IPS-18a (cell line): ENCODE measurements around the gene ARAP2.
A peak's percentile ranks its signal among the peaks of the same experiment; 100 is the strongest.

Source experiments
- H3K27ac ChIP-seq: one replicate; pipeline ENCODE4 v1.5.1; 2013; ENCODE audit warnings: low read length
- H3K27me3 ChIP-seq: one replicate; pipeline ENCODE4 v1.6.1; 2013; ENCODE audit warnings: mild to moderate bottlenecking, low read length; ENCODE audit not compliant: control insufficient read depth, insufficient read depth
- H3K36me3 ChIP-seq: one replicate; pipeline ENCODE4 v1.6.1; 2013; ENCODE audit warnings: low read depth, low read length; ENCODE audit not compliant: control insufficient read depth
- H3K4me1 ChIP-seq: one replicate; pipeline ENCODE4 v1.6.1; 2013; ENCODE audit warnings: low read depth, low read length; ENCODE audit not compliant: control insufficient read depth
- H3K4me3 ChIP-seq: one replicate; pipeline ENCODE4 v1.5.1; 2013; ENCODE audit warnings: low read length
- H3K9ac ChIP-seq: one replicate; pipeline ENCODE4 v1.6.1; 2013; ENCODE audit warnings: mild to moderate bottlenecking, low read length, moderate library complexity
- H3K9me3 ChIP-seq: one replicate; pipeline ENCODE4 v1.6.1; 2013; ENCODE audit warnings: low read depth, low read length; ENCODE audit not compliant: control insufficient read depth

The ARAP2 gene

DNA sequence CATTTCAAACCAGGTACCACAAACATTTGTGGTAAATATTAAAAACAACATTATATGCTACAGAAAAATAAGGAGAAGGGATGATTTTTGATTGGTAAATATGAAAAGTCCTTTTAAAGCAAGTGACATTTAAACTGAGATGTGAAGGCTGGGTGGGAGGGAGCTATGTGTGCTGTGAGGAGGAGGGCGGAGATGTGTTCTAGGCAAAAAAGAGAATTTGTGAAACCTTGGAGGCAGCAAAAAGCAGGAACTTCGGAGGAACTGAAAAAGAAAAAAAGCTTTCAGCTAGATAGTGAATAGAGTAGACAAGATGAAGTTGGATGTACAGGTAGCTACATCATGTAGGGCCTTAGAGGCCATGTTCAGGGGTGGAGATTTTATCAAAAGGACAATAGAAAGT is 10.1 kb upstream of the ARAP2 start:
- H3K9me3 ChIP-seq = no peaks in the 10 kb centered on the region
- no peak overlapping the region for H3K27ac ChIP-seq
- H3K36me3 ChIP-seq = no peaks in the 10 kb centered on the region
- no peaks in the 10 kb centered on the region for H3K27me3 ChIP-seq
- no peak overlapping the region for H3K4me3 ChIP-seq
- H3K9ac ChIP-seq = no peak overlapping the region
- H3K4me1 ChIP-seq = peaks cover 6% of the 10 kb centered on the region

DNA sequence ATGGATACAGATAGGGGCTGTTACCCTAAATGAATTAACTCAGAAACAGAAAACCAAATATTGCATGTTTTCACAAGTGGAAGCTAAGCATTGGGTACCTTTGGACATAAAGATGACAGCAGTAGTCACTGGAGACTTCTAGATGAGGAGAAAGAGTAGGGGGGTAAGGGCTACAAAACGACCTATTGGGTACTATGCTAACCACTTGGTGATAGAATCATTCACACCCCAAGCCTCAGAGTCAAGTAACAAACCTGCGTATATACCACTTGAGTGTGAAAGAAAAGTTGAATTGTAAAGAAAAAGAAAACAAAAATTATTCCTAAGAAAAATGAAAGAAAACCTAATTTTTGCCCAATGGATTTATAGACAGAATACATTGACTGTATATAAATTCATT is 7.7 kb upstream of the ARAP2 start:
- Histone ChIP-seq H3K27ac (no peak overlapping the region), H3K36me3 (no peaks in the 10 kb centered on the region), H3K9ac (no peak overlapping the region), H3K4me3 (no peak overlapping the region), H3K4me1 (peaks cover 6% of the 10 kb centered on the region), H3K9me3 (no peaks in the 10 kb centered on the region), H3K27me3 (no peaks in the 10 kb centered on the region)

DNA sequence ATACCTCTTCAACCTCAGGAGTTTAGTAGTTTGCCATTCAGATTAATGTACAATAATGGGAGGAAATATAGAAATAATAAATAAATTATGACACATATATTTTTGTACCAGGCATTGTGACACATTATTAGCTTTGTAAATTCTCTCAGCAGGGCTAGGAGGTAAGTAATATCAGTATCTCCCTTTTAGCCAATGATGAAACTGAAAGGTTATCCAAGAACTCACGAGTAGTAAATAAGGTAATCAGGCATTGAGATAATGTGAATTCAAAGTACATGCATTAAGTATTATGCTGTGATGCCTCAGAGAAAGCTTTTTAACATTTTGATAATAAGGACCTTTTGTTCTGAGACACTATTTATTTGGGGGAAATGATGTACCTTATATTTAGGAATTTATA is 5.3 kb upstream of the ARAP2 start:
- H3K9me3 ChIP-seq = no peaks in the 10 kb centered on the region
- H3K27me3 ChIP-seq = peaks cover 6% of the 10 kb centered on the region
- H3K27ac ChIP-seq = no peak overlapping the region
- no peaks in the 10 kb centered on the region for H3K4me1 ChIP-seq
- no peak overlapping the region for H3K9ac ChIP-seq
- no peak overlapping the region for H3K4me3 ChIP-seq
- H3K36me3 ChIP-seq = no peaks in the 10 kb centered on the region

DNA sequence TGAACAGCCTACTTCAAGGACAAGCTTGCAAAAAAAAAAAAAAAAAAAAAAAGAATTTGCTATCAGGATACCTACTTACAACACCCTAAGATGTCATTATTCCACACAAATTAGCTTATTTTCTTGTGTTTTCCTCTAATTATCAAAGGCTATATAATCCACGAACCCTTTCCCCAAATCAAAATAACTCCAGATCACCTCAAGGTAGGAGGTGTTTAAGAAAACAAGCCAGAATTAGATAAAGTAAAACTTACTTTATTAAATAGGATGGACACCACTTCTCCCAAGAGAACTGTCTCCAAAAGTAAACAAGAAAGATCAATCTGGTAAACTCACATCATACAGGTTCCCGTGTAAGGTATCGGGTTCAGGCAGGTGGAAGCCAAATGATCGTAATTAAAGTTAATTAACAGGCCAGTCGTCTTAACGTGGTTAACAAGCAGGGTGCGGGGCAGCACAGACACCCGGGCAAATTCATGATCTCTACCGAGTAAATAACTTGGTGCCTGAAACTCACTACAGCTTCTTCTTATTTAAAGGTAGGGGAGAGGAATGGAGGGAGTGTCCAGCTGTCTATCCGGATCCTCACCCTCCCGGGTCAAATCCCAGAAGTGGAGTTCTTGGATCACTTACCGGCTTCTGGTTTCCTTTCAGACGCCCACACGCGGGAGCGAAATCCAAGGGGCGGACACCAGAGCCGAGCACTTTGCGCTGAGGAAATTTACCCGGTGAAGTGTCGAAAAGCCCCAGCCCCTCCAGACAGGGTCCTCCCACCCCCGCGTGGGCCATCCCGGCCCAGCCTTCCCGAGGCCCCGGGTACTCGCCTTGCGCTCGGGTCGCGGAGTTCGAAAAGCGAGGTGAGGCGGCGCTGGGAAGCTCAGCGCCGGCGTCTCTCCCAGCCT is 708 bp downstream of the ARAP2 start:
- Histone ChIP-seq H3K27me3 (peaks cover 29% of the 10 kb centered on the region), H3K9ac (peak overlapping the region; percentile 58), H3K27ac (no peak overlapping the region), H3K9me3 (no peaks in the 10 kb centered on the region), H3K36me3 (no peaks in the 10 kb centered on the region), H3K4me1 (no peaks in the 10 kb centered on the region), H3K4me3 (peak overlapping the region; percentile 81)

DNA sequence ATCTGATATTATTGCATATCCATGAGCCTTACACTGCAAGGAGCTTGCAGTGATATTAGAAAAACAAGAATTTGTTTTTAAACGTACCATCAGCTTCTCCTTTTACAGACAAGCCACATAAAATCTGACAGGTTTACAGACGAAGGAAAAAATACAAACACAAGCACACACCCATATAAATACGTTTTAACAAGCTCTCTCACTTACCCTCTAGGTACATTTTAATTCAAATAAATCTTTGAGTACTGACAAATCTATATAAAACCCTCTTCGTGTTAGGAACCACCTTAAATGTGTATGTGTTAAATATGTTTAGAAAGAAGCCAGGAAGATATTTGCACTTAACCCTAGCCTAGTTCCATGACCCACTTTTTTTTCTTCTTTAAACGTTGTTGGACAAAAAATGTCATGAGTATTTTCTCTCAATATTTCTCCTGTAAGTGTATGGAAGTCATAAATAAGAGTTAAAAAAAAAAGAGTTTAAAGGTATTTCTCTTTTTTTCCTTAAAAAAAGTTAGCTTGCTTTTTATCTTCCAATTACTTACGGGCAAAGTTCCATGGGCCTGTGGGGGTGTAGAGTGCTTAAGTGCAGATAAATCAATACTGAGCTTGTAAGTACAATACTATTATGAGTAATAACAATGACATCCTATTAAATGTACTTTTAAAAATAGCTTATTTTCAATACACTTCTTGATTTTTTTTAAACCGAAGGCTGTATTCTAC is 1.5 kb downstream of the ARAP2 start:
- Histone ChIP-seq H3K27me3 (peaks cover 29% of the 10 kb centered on the region), H3K36me3 (no peaks in the 10 kb centered on the region), H3K9me3 (no peaks in the 10 kb centered on the region), H3K27ac (no peak overlapping the region), H3K4me1 (no peaks in the 10 kb centered on the region), H3K9ac (no peak overlapping the region), H3K4me3 (peak overlapping the region; percentile 81)

DNA sequence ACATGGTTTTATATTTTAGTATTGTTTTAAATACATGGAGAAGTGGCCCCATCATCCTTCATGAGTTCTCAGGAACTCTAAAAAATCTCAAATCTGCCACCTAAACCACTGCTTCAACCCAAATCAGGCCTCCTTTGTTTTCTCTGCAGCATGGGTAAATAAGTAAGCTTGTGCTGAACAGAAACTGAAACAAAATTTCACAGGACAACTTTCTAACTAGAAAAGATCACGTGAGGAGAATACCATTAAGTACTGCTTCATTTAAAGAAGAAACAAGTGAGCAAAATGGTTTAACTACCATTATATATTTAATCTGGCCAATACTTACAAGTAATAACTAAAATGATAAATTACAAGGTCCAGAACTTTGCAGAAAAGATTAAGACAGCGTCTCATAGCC is 2.5 kb downstream of the ARAP2 start:
- Histone ChIP-seq H3K27ac (no peak overlapping the region), H3K36me3 (no peaks in the 10 kb centered on the region), H3K27me3 (peaks cover 29% of the 10 kb centered on the region), H3K9ac (no peak overlapping the region), H3K4me1 (no peaks in the 10 kb centered on the region), H3K4me3 (no peak overlapping the region), H3K9me3 (no peaks in the 10 kb centered on the region)

DNA sequence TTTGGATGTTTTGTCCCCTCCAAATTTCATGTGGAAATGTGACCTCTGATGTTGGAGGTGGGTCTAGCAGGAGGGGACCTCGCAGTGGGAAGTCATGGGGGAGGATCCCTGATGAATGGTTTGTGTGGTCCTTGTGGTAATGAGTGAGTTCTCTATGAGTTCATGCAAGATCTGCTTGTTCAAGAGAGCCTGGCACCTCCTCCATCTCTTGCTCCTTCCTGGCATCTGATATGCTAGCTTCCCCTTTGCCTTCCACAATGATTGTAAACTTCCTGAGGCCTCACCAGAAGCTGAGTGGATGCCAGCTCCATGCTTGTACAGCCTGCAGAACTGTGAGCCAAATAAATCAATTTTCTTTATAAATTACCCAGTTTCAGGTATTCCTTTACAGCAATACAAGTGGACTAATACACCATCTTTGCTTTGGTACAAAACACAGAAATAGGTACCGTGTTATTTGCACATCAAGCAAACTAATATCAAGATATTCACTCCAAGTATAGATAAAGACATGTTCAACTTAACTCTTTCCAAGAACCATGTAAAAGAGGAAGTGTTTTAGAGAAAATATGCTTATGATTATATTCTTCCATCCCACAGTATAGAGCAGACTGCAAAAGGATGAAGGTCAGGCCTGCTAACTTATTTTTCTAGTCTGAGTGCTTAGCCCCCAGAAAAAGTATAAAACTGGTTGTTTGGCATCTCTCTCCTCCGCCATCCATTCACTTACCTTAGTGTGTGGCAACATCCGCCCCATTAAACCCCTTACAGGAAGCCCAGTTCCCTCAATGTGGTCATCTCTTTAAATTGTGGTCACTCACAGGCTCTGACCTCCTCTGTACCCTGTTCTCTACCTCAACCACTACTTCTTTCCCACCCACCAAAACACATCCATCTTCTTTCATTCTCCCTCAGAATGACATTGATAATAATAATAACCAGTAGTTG is 6.7 kb downstream of the ARAP2 start:
- no peaks in the 10 kb centered on the region for H3K4me1 ChIP-seq
- no peak overlapping the region for H3K4me3 ChIP-seq
- H3K36me3 ChIP-seq = no peaks in the 10 kb centered on the region
- no peaks in the 10 kb centered on the region for H3K9me3 ChIP-seq
- no peak overlapping the region for H3K27ac ChIP-seq
- H3K27me3 ChIP-seq = peaks cover 7% of the 10 kb centered on the region
- H3K9ac ChIP-seq = no peak overlapping the region

DNA sequence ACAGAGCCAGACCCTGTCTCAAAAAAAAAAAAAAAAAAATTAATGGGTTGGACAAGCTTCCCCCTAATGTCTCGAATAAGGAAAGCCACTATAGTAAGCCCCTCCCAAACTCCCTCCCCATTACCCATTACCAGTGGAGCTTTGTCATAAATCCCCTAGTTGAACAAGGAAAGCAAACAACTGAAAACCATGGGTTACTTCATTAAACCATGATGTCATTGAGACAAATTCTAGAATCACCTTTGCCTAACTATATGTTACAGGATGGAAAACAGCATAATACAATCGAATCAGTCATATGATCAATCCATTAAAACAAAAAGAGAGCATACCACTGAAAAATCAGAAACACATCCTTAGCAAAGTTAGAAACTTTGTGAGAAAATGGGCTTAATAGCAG is 8.2 kb downstream of the ARAP2 start:
- Histone ChIP-seq H3K36me3 (no peaks in the 10 kb centered on the region), H3K4me3 (no peak overlapping the region), H3K27me3 (no peaks in the 10 kb centered on the region), H3K27ac (no peak overlapping the region), H3K4me1 (no peaks in the 10 kb centered on the region), H3K9me3 (no peaks in the 10 kb centered on the region), H3K9ac (no peak overlapping the region)

DNA sequence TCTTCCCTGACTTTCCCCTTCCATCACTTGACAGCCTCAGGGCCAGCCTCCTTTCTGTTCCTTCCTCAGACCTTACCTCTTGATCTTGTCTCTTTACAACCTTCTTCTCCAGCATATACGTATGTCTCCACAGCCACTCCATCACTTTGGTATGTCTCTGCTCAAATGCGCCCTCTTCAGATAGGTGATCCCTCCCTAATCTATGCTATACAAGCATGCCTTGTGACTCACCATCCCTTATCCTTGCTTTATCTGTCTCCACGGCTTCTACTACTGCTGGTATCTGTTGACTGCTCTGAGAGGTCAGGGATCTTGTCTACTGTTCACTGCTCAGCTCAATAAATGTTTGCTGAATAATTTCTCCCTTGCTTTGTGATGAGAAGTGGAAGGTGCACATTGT is 9.0 kb downstream of the ARAP2 start:
- no peak overlapping the region for H3K9ac ChIP-seq
- no peaks in the 10 kb centered on the region for H3K27me3 ChIP-seq

DNA sequence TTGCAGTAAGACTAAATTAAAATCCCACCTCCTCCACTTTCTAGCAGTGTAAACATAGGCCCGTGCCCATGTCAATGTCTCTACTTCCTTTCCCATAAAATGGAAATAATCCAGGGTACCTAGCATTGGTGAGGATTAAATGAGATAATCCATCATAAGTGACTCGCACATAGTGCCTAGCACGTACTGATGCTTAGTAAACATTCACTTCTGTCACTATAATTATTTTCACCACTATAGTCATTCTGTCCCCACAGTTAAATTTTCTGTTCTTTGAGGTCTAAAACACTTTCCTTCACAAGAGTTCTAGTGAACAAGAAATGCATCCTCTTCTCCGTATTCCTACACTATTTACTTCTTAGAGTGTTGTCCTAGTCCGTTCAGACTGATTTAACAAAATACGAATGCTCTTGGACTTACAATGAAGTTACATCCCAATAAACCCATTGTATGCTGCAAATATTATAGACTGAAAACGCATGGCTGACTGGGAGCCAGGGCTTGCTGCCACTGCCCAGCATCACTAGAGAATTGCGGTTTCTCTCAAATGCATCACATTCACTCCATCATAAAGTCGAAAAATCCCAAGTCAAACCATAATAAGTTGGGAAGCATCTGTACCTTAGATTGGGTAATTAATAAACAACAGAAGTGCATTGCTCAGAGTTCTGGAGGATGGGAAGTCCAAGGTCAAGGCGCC is 10.6 kb downstream of the ARAP2 start:
- Histone ChIP-seq H3K4me1 (no peaks in the 10 kb centered on the region), H3K9me3 (no peaks in the 10 kb centered on the region), H3K9ac (no peak overlapping the region), H3K27ac (no peak overlapping the region), H3K36me3 (no peaks in the 10 kb centered on the region), H3K27me3 (no peaks in the 10 kb centered on the region), H3K4me3 (no peak overlapping the region)

More for the DNA sequence above, 9.0 kb downstream of the ARAP2 start:
- Histone ChIP-seq H3K9me3 (no peaks in the 10 kb centered on the region), H3K36me3 (no peaks in the 10 kb centered on the region), H3K4me3 (no peak overlapping the region), H3K27ac (no peak overlapping the region), H3K4me1 (no peaks in the 10 kb centered on the region)

DNA sequence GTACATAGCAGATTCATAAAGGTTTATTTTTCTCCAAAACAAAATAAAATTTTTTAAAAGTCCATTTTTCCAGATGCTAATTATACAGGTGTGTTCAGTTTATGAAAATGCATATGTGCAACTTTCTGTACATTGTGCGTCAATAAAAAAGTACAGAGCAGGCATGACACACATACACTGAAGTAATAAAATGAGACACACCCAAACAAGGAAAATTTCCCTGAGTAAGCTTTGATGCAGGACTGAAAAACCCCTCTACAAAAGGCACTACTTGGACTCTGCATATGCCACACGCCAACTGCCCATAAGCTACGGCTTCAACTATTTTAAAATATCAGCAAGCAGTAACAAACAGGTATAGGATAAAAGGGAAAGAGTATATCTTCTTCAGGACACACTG is 13.8 kb downstream of the ARAP2 start:
- Histone ChIP-seq H3K27me3 (no peaks in the 10 kb centered on the region), H3K9me3 (no peaks in the 10 kb centered on the region), H3K4me3 (no peak overlapping the region), H3K27ac (no peak overlapping the region), H3K4me1 (no peaks in the 10 kb centered on the region), H3K9ac (no peak overlapping the region), H3K36me3 (no peaks in the 10 kb centered on the region)
